ENCODE data around the gene ACSL1. TPM values are rescaled to one million over a fixed set of nuclear protein-coding genes. Genes with fewer than 3 reads are reported as not detected.
A peak's percentile ranks its signal among the peaks of the same experiment; 100 is the strongest.

ACSL1 gene
- total and polyA plus RNA-seq, 7 experiments from 2014 or later = 5.7 to 80.1 (median 11.5) TPM

DNA sequence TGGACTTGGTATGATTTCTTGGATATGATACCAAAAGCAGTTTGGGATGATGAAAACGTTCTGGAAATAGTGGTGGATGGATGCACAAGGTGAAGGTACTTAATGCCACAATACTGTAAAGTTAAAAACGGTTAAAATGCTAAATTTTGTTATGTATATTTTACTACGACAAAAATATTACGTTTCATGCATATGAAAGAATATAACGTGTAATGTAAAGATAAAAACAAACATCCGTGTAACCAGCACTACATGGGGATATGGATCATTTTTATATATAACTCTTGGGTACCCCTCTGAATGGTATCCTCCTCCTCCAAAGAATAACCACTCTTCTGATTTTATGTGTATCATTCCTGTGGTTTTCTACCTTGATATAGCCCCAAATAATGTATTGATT, 91.0 kb downstream of the ACSL1 start:
- Mint-ChIP-seq H3K27me3 (no peaks in the 10 kb centered on the region), H3K4me3 (peak overlapping the region; percentile 84 to 98 (median 89)), H3K4me1 (peaks cover 8 to 50% (median 28%) of the 10 kb centered on the region in 7 donors), H3K27ac (peak overlapping the region in 5 of 9 donors; percentile 80 to 96 (median 90)), H3K9me3 (no peaks in the 10 kb centered on the region), H3K36me3 (peaks cover 0 to 4% (median 0%) of the 10 kb centered on the region in 5 donors)
- peaks cover 7 to 11% of the 10 kb centered on the region in 2 donors for H3K4me1 ChIP-seq (ENCODE audit: control insufficient read depth in 2 of 2, insufficient read depth in 2 of 2, low read length in 2 of 2)
- peak overlapping the region; percentile 82 for H3K4me3 ChIP-seq (ENCODE audit: low read length)
- H3K36me3 ChIP-seq (ENCODE audit: control insufficient read depth in 2 of 3, insufficient read depth in 3 of 3, low read length in 3 of 3) = no peaks in the 10 kb centered on the region
- ChIA-PET POLR2A (interaction anchor here (1.2 to 1.3 kb wide), 5 partner anchors 11 to 691 kb away, joined by 3 to 7 read pairs (median 5); partner anchors contain the start of genes CASP3 and PRIMPOL), CTCF (interaction anchor here (1.9 to 2.5 kb wide), 3 partner anchors 9 to 470 kb away, joined by 6 to 8 read pairs (median 7); no protein-coding TSS in a partner anchor)
- no peaks in the 10 kb centered on the region for H3K9me3 ChIP-seq (ENCODE audit: control insufficient read depth in 2 of 3, low read length in 3 of 3)
- intact Hi-C loops (cut with micrococcal nuclease) = loop anchor here (1.0 to 10.0 kb wide), 23 partner anchors 12 to 1640 kb away; partner anchors contain the start of genes CASP3 (in 2 of the 2), CDKN2AIP (in 2 of the 2), IRF2 (in 2 of the 2) and PRIMPOL (in 2 of the 2)
- peak overlapping the region; percentile 66 for H3K27ac ChIP-seq (ENCODE audit: low read depth, low read length)
- no peaks in the 10 kb centered on the region for H3K27me3 ChIP-seq (ENCODE audit: control insufficient read depth in 2 of 2, insufficient read depth in 2 of 2, low read length in 2 of 2)
- DNase-seq (no peak), ATAC-seq (no peak)

DNA sequence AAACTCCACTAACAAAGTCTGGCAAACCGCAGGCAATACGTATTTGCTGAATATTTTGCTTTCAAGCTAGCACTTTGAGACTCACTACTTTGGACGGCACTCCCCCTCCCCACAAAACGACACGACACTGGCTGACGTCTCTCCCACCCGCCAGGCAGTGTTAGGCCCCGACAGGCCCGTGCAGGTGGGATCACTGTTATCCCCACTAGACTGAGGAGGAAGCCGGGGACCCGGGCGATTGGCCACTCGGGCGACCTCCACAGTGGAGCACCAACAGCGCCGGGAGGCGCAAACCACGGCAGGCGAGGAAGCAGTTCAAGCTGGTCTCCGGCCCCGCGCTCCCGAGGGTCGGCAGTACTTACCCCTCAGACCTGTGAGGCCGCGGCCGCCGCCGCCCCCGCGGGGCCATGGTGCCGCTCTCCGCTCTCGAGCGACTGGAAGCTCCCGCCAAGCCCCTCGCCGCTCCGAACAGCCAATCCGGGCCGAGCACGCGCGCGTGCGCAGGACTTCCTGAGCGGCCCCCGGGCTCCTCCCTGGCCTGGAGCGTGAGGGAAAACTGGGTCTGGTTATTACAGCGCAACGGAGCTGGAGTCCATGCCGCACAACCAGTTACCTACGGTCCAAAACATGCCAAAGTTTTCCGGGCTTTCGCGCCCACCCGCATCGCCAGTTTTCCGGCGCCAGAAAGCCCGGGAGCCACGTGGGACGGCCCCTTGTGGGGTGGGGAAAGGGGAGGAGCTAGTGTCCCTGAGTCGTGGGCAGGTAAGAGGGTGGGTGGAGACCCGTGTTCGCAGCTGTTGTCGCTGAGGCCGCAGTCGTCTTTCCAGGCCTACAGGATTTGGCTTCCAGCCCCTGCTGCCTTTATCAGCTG, 91.9 kb downstream of the ACSL1 start, which contains the start of gene CENPU:
CENPU (minus strand) TSS at position 443 of the 871 bp plus-strand sequence; CDS start at position 409, 34 bp downstream.
- H3K36me3 ChIP-seq (ENCODE audit: control insufficient read depth in 2 of 3, insufficient read depth in 3 of 3, low read length in 3 of 3) = no peaks in the 10 kb centered on the region
- no peaks in the 10 kb centered on the region for H3K9me3 ChIP-seq (ENCODE audit: control insufficient read depth in 2 of 3, low read length in 3 of 3)
- Mint-ChIP-seq H3K9me3 (no peaks in the 10 kb centered on the region), H3K27ac (peak within 1 kb of the TSS; percentile 60 to 96 (median 89)), H3K36me3 (peaks cover 0 to 5% (median 0%) of the 10 kb centered on the region in 5 donors), H3K4me1 (peaks cover 4 to 50% (median 20%) of the 10 kb centered on the region in 7 donors), H3K4me3 (peak within 1 kb of the TSS; percentile 84 to 98 (median 89)), H3K27me3 (no peaks in the 10 kb centered on the region)
- no peaks in the 10 kb centered on the region for H3K27me3 ChIP-seq (ENCODE audit: control insufficient read depth in 2 of 2, insufficient read depth in 2 of 2, low read length in 2 of 2)
- peak within 1 kb of the TSS; percentile 66 for H3K27ac ChIP-seq (ENCODE audit: low read depth, low read length)
- H3K4me1 ChIP-seq (ENCODE audit: control insufficient read depth in 2 of 2, insufficient read depth in 2 of 2, low read length in 2 of 2) = peaks cover 7 to 11% of the 10 kb centered on the region in 2 donors
- intact Hi-C loops (cut with micrococcal nuclease) = loop anchor here (1.0 to 10.0 kb wide), 24 partner anchors 12 to 1639 kb away; partner anchors contain the start of genes CASP3 (in 2 of the 2), CDKN2AIP (in 2 of the 2), IRF2 (in 2 of the 2) and PRIMPOL (in 2 of the 2)
- peak; percentile 89 to 98 (median 94) for DNase-seq
- ATAC-seq = peak; percentile 98
- POLR2A ChIA-PET = interaction anchor here (0.6 to 1.3 kb wide), 10 partner anchors 8 to 692 kb away, joined by 3 to 7 read pairs (median 5); partner anchors contain the start of genes CASP3 and PRIMPOL
- CTCF ChIA-PET = interaction anchor here (1.9 to 2.5 kb wide), 3 partner anchors 9 to 470 kb away, joined by 6 to 8 read pairs (median 7); no protein-coding TSS in a partner anchor
- H3K4me3 ChIP-seq (ENCODE audit: low read length) = peak within 1 kb of the TSS; percentile 82

DNA sequence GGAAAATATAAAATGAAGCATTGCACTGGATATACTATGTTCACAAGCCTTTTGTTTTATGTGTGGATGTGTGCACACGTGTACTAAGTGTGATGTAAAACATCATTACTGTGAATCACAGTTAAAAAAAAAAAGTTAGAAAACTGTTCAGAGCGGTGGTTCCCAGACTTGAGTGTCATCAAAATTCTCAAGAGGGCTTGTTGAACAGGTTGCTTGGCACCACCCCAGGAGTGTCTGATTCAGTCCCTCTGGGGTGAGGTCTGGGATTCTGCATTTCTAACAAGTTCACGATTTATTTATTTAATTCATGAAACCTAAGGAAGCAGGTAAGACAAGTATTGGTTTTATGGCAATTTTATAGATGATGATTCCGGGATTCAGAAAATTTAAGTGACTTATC, 93.6 kb downstream of the ACSL1 start:
- peaks cover 0 to 16% (median 5%) of the 10 kb centered on the region in 5 donors for H3K36me3 Mint-ChIP-seq
- H3K9me3 Mint-ChIP-seq = no peaks in the 10 kb centered on the region
- POLR2A ChIA-PET = interaction anchor here (0.6 kb wide), 1 partner anchor 364 kb away, joined by 3 read pairs; no protein-coding TSS in a partner anchor

DNA sequence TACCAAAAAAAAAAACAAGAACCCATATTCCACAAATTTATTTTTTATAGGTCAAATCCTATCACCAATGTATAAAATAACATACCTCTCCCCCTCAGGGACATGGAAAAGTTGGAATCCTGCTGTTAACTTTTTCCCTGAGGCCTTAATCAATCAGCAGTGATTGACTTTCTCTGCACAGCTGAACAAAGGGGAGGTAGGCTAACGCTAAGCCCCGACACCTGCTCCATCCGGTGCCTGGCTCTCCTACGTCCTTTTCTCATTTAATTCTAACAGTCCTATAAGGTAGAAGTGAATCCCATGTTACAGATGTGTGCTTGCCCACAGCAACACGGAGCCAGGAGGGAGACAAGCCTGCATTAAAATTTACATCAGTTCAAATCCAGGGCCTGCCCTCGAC, 94.7 kb downstream of the ACSL1 start:
- Histone ChIP-seq H3K4me3 (ENCODE audit: low read length) (no peak overlapping the region), H3K9me3 (ENCODE audit: control insufficient read depth in 2 of 3, low read length in 3 of 3) (no peaks in the 10 kb centered on the region), H3K36me3 (ENCODE audit: control insufficient read depth in 2 of 3, insufficient read depth in 3 of 3, low read length in 3 of 3) (no peaks in the 10 kb centered on the region), H3K4me1 (ENCODE audit: control insufficient read depth in 2 of 2, insufficient read depth in 2 of 2, low read length in 2 of 2) (peaks cover 7 to 11% of the 10 kb centered on the region in 2 donors), H3K27ac (ENCODE audit: low read depth, low read length) (no peak overlapping the region), H3K27me3 (ENCODE audit: control insufficient read depth in 2 of 2, insufficient read depth in 2 of 2, low read length in 2 of 2) (no peaks in the 10 kb centered on the region)
- no peak for DNase-seq
- Mint-ChIP-seq H3K27ac (peak overlapping the region in 2 of 9 donors; percentile 18 to 23), H3K4me1 (peaks cover 6 to 65% (median 19%) of the 10 kb centered on the region in 7 donors), H3K9me3 (no peaks in the 10 kb centered on the region), H3K4me3 (no peak overlapping the region), H3K27me3 (no peaks in the 10 kb centered on the region), H3K36me3 (peaks cover 0 to 18% (median 5%) of the 10 kb centered on the region in 5 donors)
- intact Hi-C loops (cut with micrococcal nuclease) = loop anchor here (5.0 to 10.0 kb wide), 6 partner anchors 411 to 1636 kb away; partner anchors contain the start of genes ANKRD37 (in 1 of the 2), CDKN2AIP (in 1 of the 2), CFAP97 (in 1 of the 2) and CYP4V2 (in 1 of the 2)
- no peak for ATAC-seq
- CTCF ChIA-PET = interaction anchor here (1.3 kb wide), 1 partner anchor 12 kb away, joined by 4 read pairs; no protein-coding TSS in a partner anchor
- POLR2A ChIA-PET = interaction anchor here (0.6 kb wide), 1 partner anchor 322 kb away, joined by 4 read pairs; no protein-coding TSS in a partner anchor

More for the DNA sequence above, 93.6 kb downstream of the ACSL1 start:
- DNase-seq (no peak), ATAC-seq (no peak)
- peak overlapping the region in 2 of 9 donors; percentile 18 to 40 for H3K27ac Mint-ChIP-seq
- H3K4me3 ChIP-seq (ENCODE audit: low read length) = no peak overlapping the region
- H3K4me3 Mint-ChIP-seq = peak overlapping the region; percentile 24 to 97 (median 79)
- no peak overlapping the region for H3K27ac ChIP-seq (ENCODE audit: low read depth, low read length)
- no peaks in the 10 kb centered on the region for H3K36me3 ChIP-seq (ENCODE audit: control insufficient read depth in 2 of 3, insufficient read depth in 3 of 3, low read length in 3 of 3)
- H3K27me3 ChIP-seq (ENCODE audit: control insufficient read depth in 2 of 2, insufficient read depth in 2 of 2, low read length in 2 of 2) = no peaks in the 10 kb centered on the region
- H3K9me3 ChIP-seq (ENCODE audit: control insufficient read depth in 2 of 3, low read length in 3 of 3) = no peaks in the 10 kb centered on the region
- H3K4me1 ChIP-seq (ENCODE audit: control insufficient read depth in 2 of 2, insufficient read depth in 2 of 2, low read length in 2 of 2) = peaks cover 7 to 11% of the 10 kb centered on the region in 2 donors
- CTCF ChIA-PET = interaction anchor here (0.6 to 1.3 kb wide), 2 partner anchors 11 to 35 kb away, joined by 3 to 4 read pairs; no protein-coding TSS in a partner anchor
- H3K27me3 Mint-ChIP-seq = no peaks in the 10 kb centered on the region
- intact Hi-C loops (cut with micrococcal nuclease) = loop anchor here (2.0 to 10.0 kb wide), 7 partner anchors 13 to 1637 kb away; partner anchors contain the start of genes ANKRD37 (in 1 of the 2), CDKN2AIP (in 1 of the 2), CFAP97 (in 1 of the 2) and CYP4V2 (in 1 of the 2)
- peaks cover 6 to 61% (median 19%) of the 10 kb centered on the region in 7 donors for H3K4me1 Mint-ChIP-seq

DNA sequence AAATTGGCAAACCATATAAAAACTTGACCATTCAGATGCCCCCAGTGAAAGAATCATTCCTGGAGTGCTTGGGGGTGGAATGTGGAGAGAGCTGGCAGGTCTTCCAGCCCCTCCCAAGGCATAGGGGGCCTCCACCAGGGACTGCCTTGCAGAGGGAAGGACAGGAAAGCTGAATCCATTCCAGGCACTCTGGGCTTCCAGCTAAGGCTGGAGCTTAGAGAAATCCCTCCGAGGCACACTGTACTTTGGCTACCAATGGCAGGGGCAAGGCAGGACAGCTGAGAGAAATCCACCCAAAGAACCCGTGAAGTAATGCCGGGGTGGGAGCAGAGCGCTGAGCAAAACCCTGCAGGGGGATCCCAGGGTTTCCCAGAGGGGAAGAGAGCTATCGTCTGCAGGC, 95.8 kb downstream of the ACSL1 start:
- Mint-ChIP-seq H3K4me1 (peaks cover 8 to 69% (median 19%) of the 10 kb centered on the region in 7 donors), H3K9me3 (no peaks in the 10 kb centered on the region), H3K4me3 (no peak overlapping the region), H3K36me3 (peaks cover 0 to 20% (median 9%) of the 10 kb centered on the region in 5 donors), H3K27ac (peak overlapping the region in 1 of 9 donors; percentile 54), H3K27me3 (no peaks in the 10 kb centered on the region)
- no peaks in the 10 kb centered on the region for H3K27me3 ChIP-seq (ENCODE audit: control insufficient read depth in 2 of 2, insufficient read depth in 2 of 2, low read length in 2 of 2)
- no peak for ATAC-seq
- no peak overlapping the region for H3K4me3 ChIP-seq (ENCODE audit: low read length)
- intact Hi-C loops (cut with micrococcal nuclease) = loop anchor here (5.0 to 10.0 kb wide), 6 partner anchors 412 to 1635 kb away; partner anchors contain the start of genes ANKRD37 (in 1 of the 2), CDKN2AIP (in 1 of the 2), CFAP97 (in 1 of the 2) and CYP4V2 (in 1 of the 2)
- H3K4me1 ChIP-seq (ENCODE audit: control insufficient read depth in 2 of 2, insufficient read depth in 2 of 2, low read length in 2 of 2) = peaks cover 7 to 11% of the 10 kb centered on the region in 2 donors
- ChIA-PET CTCF (interaction anchor here (0.9 kb wide), 1 partner anchor 16 kb away, joined by 3 read pairs; no protein-coding TSS in a partner anchor), POLR2A (no interaction called here)
- no peaks in the 10 kb centered on the region for H3K9me3 ChIP-seq (ENCODE audit: control insufficient read depth in 2 of 3, low read length in 3 of 3)
- H3K36me3 ChIP-seq (ENCODE audit: control insufficient read depth in 2 of 3, insufficient read depth in 3 of 3, low read length in 3 of 3) = no peaks in the 10 kb centered on the region
- DNase-seq = no peak
- no peak overlapping the region for H3K27ac ChIP-seq (ENCODE audit: low read depth, low read length)

DNA sequence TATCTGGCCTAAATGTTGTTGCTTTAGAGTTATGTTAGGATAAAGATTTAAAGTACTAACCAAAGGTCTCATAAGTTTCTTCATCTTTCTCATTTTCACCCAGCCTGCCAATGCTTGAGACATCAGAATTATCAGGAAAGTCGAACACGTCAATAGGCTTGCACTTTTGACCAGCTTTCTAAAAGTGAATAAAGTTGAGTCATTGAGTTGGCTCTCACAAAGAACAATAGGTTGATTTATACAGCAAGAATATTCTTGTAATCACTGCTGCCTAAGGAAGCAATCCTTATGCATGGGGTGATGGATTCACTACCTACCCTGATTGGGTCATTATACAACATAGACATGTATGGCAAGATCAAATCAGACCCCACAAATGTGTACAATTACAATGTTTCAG, 96.9 kb downstream of the ACSL1 start:
- Mint-ChIP-seq H3K4me1 (peaks cover 8 to 68% (median 10%) of the 10 kb centered on the region in 7 donors), H3K36me3 (peaks cover 0 to 24% (median 9%) of the 10 kb centered on the region in 5 donors), H3K27me3 (no peaks in the 10 kb centered on the region), H3K4me3 (no peak overlapping the region), H3K9me3 (no peaks in the 10 kb centered on the region), H3K27ac (peak overlapping the region in 1 of 9 donors; percentile 34)
- H3K27ac ChIP-seq (ENCODE audit: low read depth, low read length) = no peak overlapping the region
- ATAC-seq = no peak
- intact Hi-C loops (cut with micrococcal nuclease) = no loop called here
- H3K4me3 ChIP-seq (ENCODE audit: low read length) = no peak overlapping the region
- POLR2A ChIA-PET = no interaction called here
- CTCF ChIA-PET = no interaction called here
- no peaks in the 10 kb centered on the region for H3K27me3 ChIP-seq (ENCODE audit: control insufficient read depth in 2 of 2, insufficient read depth in 2 of 2, low read length in 2 of 2)
- peaks cover 5 to 7% of the 10 kb centered on the region in 2 donors for H3K4me1 ChIP-seq (ENCODE audit: control insufficient read depth in 2 of 2, insufficient read depth in 2 of 2, low read length in 2 of 2)
- no peak for DNase-seq
- H3K36me3 ChIP-seq (ENCODE audit: control insufficient read depth in 2 of 3, insufficient read depth in 3 of 3, low read length in 3 of 3) = no peaks in the 10 kb centered on the region
- no peaks in the 10 kb centered on the region for H3K9me3 ChIP-seq (ENCODE audit: control insufficient read depth in 2 of 3, low read length in 3 of 3)

All from naive thymus-derived CD4-positive, alpha-beta T cell (primary cell).